Stimulated activated CD8-positive, alpha-beta memory T cell treated with anti-CD3 and anti-CD28 coated beads, Interleukin-15, amount 100 ng/mL, for 4 hours (primary cell): ENCODE results near the gene PNMA8B.
"Not testable (repeated sequence)": the region's sequence is repeated elsewhere in the genome, so short reads cannot be mapped to it uniquely, and the experiment has no call there.

Experiments used
- DNase-seq, 2 donors: peaks; one replicate each; pipeline ENCODE4 v3.0.0-alpha.2; 2020; ENCODE audit warnings: low read depth in 2 of 2

Gene PNMA8B

GRCh38 chr19:46514589-46515289 lies 19.1 kb upstream of the PNMA8B start:
- DNase-seq = no peak

- peak; percentile 31 to 45 for DNase-seq
These were observed 18.0 kb upstream of the PNMA8B start for GRCh38 chr19:46513461-46514236.

- no peak for DNase-seq
These were observed 15.6 kb upstream of the PNMA8B start for GRCh38 chr19:46511237-46511636.

- DNase-seq = no peak
These were observed 12.5 kb upstream of the PNMA8B start for GRCh38 chr19:46508206-46508605.

GRCh38 chr19:46503848-46504453 lies 8.3 kb upstream of the PNMA8B start:
- no peak for DNase-seq

- DNase-seq = no peak
These were observed 7.2 kb upstream of the PNMA8B start for GRCh38 chr19:46502891-46503290.

GRCh38 chr19:46499692-46500091 lies 4.0 kb upstream of the PNMA8B start:
- DNase-seq = no peak

GRCh38 chr19:46497773-46498172 lies 2.1 kb upstream of the PNMA8B start:
- no peak for DNase-seq

- not testable (repeated sequence) for DNase-seq
These were observed 1.2 kb upstream of the PNMA8B start for GRCh38 chr19:46496886-46497285.

GRCh38 chr19:46496304-46496703 lies 637 bp upstream of the PNMA8B start:
- DNase-seq = no peak

GRCh38 chr19:46494941-46495785 lies 504 bp downstream of the PNMA8B start:
- no peak for DNase-seq

- DNase-seq = no peak
These were observed 1.3 kb downstream of the PNMA8B start for GRCh38 chr19:46494146-46494940.

- DNase-seq = no peak
These were observed 2.2 kb downstream of the PNMA8B start for GRCh38 chr19:46493236-46494145.

- DNase-seq = no peak
These were observed 2.8 kb downstream of the PNMA8B start for GRCh38 chr19:46492841-46493235.

GRCh38 chr19:46491975-46492682 lies 3.5 kb downstream of the PNMA8B start:
- DNase-seq = no peak

- no peak for DNase-seq
These were observed 4.9 kb downstream of the PNMA8B start for GRCh38 chr19:46490774-46491173.

- no peak for DNase-seq
These were observed 6.0 kb downstream of the PNMA8B start for GRCh38 chr19:46489445-46490272.

- no peak for DNase-seq
These were observed 7.1 kb downstream of the PNMA8B start for GRCh38 chr19:46488551-46488950.
